Measurements from ENCODE around the gene NUP85. TPM values are rescaled to one million over a fixed set of nuclear protein-coding genes. Genes with fewer than 3 reads are reported as not detected.

Gene NUP85
- total and polyA plus RNA-seq, 2 experiments from 2014 or later, result 59.4 to 114 TPM

DNA sequence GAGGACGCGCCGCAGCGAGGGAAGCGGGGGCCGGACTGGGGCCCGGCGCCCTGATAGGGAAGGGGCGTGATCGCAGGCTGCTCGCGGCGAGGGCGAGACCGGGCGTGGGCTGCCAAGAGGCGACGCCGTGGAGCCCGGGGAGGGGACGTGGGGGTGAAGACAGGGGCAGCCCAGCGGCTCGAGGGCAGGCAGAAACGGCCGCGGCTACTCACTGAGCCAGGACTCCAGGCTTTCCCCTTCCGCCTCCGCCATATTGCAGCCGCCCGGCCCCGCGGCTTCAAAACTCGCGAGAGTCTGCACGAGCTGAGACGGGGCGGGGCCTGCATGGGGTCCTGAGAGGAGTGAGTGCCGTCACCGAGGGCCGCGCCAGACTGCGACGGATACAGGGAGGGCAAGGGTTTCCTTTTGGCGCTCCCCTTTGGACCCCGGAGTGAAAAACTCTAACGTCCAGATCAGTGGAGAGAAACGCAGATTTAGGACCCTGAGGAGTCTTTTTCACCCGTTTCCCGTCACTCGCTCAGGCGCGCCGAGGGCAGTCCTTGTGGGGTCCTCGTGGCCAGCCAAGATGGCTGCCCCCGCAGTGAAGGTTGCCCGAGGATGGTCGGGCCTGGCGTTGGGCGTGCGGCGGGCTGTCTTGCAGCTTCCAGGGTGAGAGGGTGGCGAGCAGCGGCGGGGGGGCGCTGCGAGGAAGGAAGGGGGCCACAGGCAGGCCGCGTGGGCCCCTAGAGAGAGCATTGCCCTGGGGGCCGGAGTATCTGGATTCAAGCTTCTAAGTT, 56.0 kb downstream of the NUP85 start, which contains the start of the genes GGA3 and MRPS7:
GGA3 (minus strand) TSS at position 271 of the 776 bp plus-strand sequence; CDS start at position 252, 19 bp downstream.
MRPS7 (plus strand) TSS at position 544 of the 776 bp plus-strand sequence; CDS start at position 566, 22 bp downstream.
- H3K27me3 Mint-ChIP-seq (ENCODE audit: insufficient read depth, low read depth, poor library complexity), result peaks cover 5% of the 10 kb centered on the region
- peak; percentile 98 for DNase-seq (ENCODE audit: low spot score)

DNA sequence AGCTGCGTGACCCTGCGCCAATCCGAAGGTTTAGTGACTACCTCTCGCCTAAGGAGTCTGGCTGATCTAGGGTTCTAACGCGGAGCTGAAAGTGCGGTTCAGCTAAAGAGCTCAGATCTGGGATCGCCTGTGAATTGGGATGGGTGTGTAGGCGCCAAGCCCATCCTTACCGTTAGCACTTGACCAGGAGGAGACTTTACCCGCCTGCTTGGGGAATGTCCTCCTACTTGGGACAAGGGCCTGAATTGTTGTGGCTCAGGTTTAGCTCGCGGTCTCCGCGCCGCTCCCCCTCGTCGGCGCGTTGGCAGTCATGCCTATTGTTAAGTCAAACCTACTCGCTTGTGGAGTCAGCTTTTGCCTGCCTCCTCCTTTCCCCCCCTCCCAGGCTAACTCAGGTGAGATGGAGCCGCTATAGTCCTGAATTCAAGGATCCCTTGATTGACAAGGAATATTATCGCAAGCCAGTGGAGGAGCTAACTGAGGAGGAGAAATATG, 56.7 kb downstream of the NUP85 start:
- H3K27ac Mint-ChIP-seq, result peak overlapping the region; percentile 100
- peak; percentile 43 for ATAC-seq
- Histone ChIP-seq H2AFZ (peak overlapping the region; percentile 87), H3K27ac (ENCODE audit: low read depth) (peak overlapping the region; percentile 98), H3K4me2 (peak overlapping the region; percentile 94), H3K9me2 (ENCODE audit: insufficient read depth) (no peaks in the 10 kb centered on the region), H3K27me3 (ENCODE audit: insufficient read depth) (no peaks in the 10 kb centered on the region), H3K4me3 (peak overlapping the region; percentile 98), H3K36me3 (ENCODE audit: insufficient read depth) (peaks cover 19% of the 10 kb centered on the region), H3K4me1 (ENCODE audit: insufficient read depth) (peaks cover 9% of the 10 kb centered on the region), H3F3A (replicated peaks; ENCODE audit: low read depth) (peaks cover 34% of the 10 kb centered on the region), H3K79me2 (replicated peaks; ENCODE audit: insufficient read depth) (peaks cover 68% of the 10 kb centered on the region), H4K20me1 (replicated peaks; ENCODE audit: insufficient read depth) (peaks cover 8% of the 10 kb centered on the region)
- H3K4me1 Mint-ChIP-seq, result peaks cover 23% of the 10 kb centered on the region
- peak; percentile 59 for DNase-seq (ENCODE audit: low spot score)
- peaks cover 47% of the 10 kb centered on the region; the same call in 2 of the 3 replicates for H3K36me3 Mint-ChIP-seq (ENCODE audit: low read depth)
- peaks cover 3% of the 10 kb centered on the region for H3K27me3 Mint-ChIP-seq (ENCODE audit: insufficient read depth, low read depth, poor library complexity)
- peak overlapping the region; percentile 91 for H3K4me3 Mint-ChIP-seq
- no peaks in the 10 kb centered on the region for H3K9me3 Mint-ChIP-seq
- TF ChIP-seq JUNB (IDR thresholded peaks at IDR 0.05; ENCODE audit: unreplicated experiment) (no peak), CREB1 (CRISPR knock-in tag; IDR thresholded peaks at IDR 0.05; ENCODE audit: low read depth) (no peak), ZNF331 (CRISPR knock-in tag; IDR thresholded peaks at IDR 0.05; ENCODE audit: low read depth) (no peak)
- TF ChIP-seq, protein P1, sequence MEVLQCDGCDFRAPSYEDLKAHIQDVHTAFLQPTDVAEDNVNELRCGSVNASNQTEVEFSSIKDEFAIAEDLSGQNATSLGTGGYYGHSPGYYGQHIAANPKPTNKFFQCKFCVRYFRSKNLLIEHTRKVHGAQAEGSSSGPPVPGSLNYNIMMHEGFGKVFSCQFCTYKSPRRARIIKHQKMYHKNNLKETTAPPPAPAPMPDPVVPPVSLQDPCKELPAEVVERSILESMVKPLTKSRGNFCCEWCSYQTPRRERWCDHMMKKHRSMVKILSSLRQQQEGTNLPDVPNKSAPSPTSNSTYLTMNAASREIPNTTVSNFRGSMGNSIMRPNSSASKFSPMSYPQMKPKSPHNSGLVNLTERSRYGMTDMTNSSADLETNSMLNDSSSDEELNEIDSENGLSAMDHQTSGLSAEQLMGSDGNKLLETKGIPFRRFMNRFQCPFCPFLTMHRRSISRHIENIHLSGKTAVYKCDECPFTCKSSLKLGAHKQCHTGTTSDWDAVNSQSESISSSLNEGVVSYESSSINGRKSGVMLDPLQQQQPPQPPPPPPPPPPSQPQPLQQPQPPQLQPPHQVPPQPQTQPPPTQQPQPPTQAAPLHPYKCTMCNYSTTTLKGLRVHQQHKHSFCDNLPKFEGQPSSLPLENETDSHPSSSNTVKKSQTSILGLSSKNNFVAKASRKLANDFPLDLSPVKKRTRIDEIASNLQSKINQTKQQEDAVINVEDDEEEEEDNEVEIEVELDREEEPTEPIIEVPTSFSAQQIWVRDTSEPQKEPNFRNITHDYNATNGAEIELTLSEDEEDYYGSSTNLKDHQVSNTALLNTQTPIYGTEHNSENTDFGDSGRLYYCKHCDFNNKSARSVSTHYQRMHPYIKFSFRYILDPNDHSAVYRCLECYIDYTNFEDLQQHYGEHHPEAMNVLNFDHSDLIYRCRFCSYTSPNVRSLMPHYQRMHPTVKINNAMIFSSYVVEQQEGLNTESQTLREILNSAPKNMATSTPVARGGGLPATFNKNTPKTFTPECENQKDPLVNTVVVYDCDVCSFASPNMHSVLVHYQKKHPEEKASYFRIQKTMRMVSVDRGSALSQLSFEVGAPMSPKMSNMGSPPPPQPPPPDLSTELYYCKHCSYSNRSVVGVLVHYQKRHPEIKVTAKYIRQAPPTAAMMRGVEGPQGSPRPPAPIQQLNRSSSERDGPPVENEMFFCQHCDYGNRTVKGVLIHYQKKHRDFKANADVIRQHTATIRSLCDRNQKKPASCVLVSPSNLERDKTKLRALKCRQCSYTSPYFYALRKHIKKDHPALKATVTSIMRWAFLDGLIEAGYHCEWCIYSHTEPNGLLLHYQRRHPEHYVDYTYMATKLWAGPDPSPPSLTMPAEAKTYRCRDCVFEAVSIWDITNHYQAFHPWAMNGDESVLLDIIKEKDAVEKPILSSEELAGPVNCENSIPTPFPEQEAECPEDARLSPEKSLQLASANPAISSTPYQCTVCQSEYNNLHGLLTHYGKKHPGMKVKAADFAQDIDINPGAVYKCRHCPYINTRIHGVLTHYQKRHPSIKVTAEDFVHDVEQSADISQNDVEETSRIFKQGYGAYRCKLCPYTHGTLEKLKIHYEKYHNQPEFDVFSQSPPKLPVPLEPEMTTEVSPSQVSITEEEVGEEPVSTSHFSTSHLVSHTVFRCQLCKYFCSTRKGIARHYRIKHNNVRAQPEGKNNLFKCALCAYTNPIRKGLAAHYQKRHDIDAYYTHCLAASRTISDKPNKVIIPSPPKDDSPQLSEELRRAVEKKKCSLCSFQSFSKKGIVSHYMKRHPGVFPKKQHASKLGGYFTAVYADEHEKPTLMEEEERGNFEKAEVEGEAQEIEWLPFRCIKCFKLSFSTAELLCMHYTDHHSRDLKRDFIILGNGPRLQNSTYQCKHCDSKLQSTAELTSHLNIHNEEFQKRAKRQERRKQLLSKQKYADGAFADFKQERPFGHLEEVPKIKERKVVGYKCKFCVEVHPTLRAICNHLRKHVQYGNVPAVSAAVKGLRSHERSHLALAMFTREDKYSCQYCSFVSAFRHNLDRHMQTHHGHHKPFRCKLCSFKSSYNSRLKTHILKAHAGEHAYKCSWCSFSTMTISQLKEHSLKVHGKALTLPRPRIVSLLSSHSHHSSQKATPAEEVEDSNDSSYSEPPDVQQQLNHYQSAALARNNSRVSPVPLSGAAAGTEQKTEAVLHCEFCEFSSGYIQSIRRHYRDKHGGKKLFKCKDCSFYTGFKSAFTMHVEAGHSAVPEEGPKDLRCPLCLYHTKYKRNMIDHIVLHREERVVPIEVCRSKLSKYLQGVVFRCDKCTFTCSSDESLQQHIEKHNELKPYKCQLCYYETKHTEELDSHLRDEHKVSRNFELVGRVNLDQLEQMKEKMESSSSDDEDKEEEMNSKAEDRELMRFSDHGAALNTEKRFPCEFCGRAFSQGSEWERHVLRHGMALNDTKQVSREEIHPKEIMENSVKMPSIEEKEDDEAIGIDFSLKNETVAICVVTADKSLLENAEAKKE (CRISPR knock-in tag; IDR thresholded peaks at IDR 0.05), result no peak

More for the DNA sequence above, 56.0 kb downstream of the NUP85 start, which contains the start of the genes GGA3 and MRPS7:
- Histone ChIP-seq H3K4me3 (peak within 1 kb of the TSS; percentile 98), H3K4me2 (peak within 1 kb of the TSS; percentile 94), H3K36me3 (ENCODE audit: insufficient read depth) (peaks cover 19% of the 10 kb centered on the region), H3K27ac (ENCODE audit: low read depth) (peak within 1 kb of the TSS; percentile 98), H3K27me3 (ENCODE audit: insufficient read depth) (no peaks in the 10 kb centered on the region), H3K4me1 (ENCODE audit: insufficient read depth) (peaks cover 9% of the 10 kb centered on the region), H2AFZ (peak within 1 kb of the TSS; percentile 87), H3K9me2 (ENCODE audit: insufficient read depth) (no peaks in the 10 kb centered on the region), H3F3A (replicated peaks; ENCODE audit: low read depth) (peaks cover 28% of the 10 kb centered on the region), H4K20me1 (replicated peaks; ENCODE audit: insufficient read depth) (peaks cover 8% of the 10 kb centered on the region), H3K79me2 (replicated peaks; ENCODE audit: insufficient read depth) (peaks cover 74% of the 10 kb centered on the region)
- H3K4me3 Mint-ChIP-seq, result peak within 1 kb of the TSS; percentile 91
- TF ChIP-seq POLR2AphosphoS5 (IDR thresholded peaks at IDR 0.05; ENCODE audit: low read depth) (peak; percentile 75), JUNB (IDR thresholded peaks at IDR 0.05; ENCODE audit: unreplicated experiment) (no peak), CREB1 (CRISPR knock-in tag; IDR thresholded peaks at IDR 0.05; ENCODE audit: low read depth) (peak; percentile 79)
- TF ChIP-seq, protein P2, sequence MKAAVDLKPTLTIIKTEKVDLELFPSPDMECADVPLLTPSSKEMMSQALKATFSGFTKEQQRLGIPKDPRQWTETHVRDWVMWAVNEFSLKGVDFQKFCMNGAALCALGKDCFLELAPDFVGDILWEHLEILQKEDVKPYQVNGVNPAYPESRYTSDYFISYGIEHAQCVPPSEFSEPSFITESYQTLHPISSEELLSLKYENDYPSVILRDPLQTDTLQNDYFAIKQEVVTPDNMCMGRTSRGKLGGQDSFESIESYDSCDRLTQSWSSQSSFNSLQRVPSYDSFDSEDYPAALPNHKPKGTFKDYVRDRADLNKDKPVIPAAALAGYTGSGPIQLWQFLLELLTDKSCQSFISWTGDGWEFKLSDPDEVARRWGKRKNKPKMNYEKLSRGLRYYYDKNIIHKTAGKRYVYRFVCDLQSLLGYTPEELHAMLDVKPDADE (IDR thresholded peaks at IDR 0.05), result peak; percentile 52; the same call in 1 of the 2 replicates
- TF ChIP-seq, protein P3, sequence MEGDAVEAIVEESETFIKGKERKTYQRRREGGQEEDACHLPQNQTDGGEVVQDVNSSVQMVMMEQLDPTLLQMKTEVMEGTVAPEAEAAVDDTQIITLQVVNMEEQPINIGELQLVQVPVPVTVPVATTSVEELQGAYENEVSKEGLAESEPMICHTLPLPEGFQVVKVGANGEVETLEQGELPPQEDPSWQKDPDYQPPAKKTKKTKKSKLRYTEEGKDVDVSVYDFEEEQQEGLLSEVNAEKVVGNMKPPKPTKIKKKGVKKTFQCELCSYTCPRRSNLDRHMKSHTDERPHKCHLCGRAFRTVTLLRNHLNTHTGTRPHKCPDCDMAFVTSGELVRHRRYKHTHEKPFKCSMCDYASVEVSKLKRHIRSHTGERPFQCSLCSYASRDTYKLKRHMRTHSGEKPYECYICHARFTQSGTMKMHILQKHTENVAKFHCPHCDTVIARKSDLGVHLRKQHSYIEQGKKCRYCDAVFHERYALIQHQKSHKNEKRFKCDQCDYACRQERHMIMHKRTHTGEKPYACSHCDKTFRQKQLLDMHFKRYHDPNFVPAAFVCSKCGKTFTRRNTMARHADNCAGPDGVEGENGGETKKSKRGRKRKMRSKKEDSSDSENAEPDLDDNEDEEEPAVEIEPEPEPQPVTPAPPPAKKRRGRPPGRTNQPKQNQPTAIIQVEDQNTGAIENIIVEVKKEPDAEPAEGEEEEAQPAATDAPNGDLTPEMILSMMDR (conservative IDR thresholded peaks at IDR 0.05; ENCODE audit: low read depth in 2 of 2), result no peak
- ATAC-seq, result peak; percentile 94
- peaks cover 41% of the 10 kb centered on the region; the same call in 2 of the 3 replicates for H3K36me3 Mint-ChIP-seq (ENCODE audit: low read depth)
- H3K9me3 Mint-ChIP-seq, result no peaks in the 10 kb centered on the region
- H3K27ac Mint-ChIP-seq, result peak within 1 kb of the TSS; percentile 100
- H3K4me1 Mint-ChIP-seq, result peaks cover 23% of the 10 kb centered on the region

Measured in GM23338 (cell line).